Smooth muscle cell (in vitro differentiated cells): ENCODE results near the gene ETV6. TPM values are rescaled to one million over a fixed set of nuclear protein-coding genes. Genes with fewer than 3 reads are reported as not detected.

Source experiments
- DNase-seq: peaks from one replicate; lab custom pipeline; 2025; ENCODE audit not compliant: unreplicated experiment; lab: John Stamatoyannopoulos, UW
- H2AFZ ChIP-seq: fragments of 200-600 bp; sonication (generic); 2 replicates; pipeline ENCODE4 v1.6.0; 2016; ENCODE audit warnings: antibody characterized with exemption, low read depth, mild to moderate bottlenecking
- H3F3A ChIP-seq: fragments of 200-600 bp; sonication (generic); 2 replicates; pipeline ENCODE4 v1.6.0; 2017; ENCODE audit warnings: antibody characterized with exemption, low read depth
- H3K27ac ChIP-seq: fragments of 200-600 bp; sonication (generic); 2 replicates; pipeline ENCODE4 v1.5.1; 2016; ENCODE audit warnings: low read depth, mild to moderate bottlenecking
- H3K27me3 ChIP-seq: fragments of 200-600 bp; sonication (generic); 2 replicates; pipeline ENCODE4 v1.6.1; 2016; ENCODE audit warnings: low read depth, mild to moderate bottlenecking
- H3K36me3 ChIP-seq: fragments of 200-600 bp; sonication (generic); 2 replicates; pipeline ENCODE4 v1.5.1; 2016; ENCODE audit warnings: low read depth
- H3K4me1 ChIP-seq: fragments of 200-600 bp; sonication (generic); 2 replicates; pipeline ENCODE4 v1.5.1; 2016; ENCODE audit warnings: low read depth
- H3K4me2 ChIP-seq: fragments of 200-600 bp; sonication (generic); 2 replicates; pipeline ENCODE4 v1.6.0; 2016; ENCODE audit warnings: mild to moderate bottlenecking
- H3K4me3 ChIP-seq: fragments of 200-600 bp; sonication (generic); 2 replicates; pipeline ENCODE4 v1.5.1; 2016; ENCODE audit warnings: mild to moderate bottlenecking
- H3K79me2 ChIP-seq: fragments of 200-600 bp; sonication (generic); 2 replicates; pipeline ENCODE4 v1.6.0; 2016; ENCODE audit warnings: low read depth, mild to moderate bottlenecking
- H3K9ac ChIP-seq: fragments of 200-600 bp; sonication (generic); 2 replicates; pipeline ENCODE4 v1.6.0; 2016; ENCODE audit warnings: low read depth
- H3K9me3 ChIP-seq: fragments of 200-600 bp; sonication (generic); replicated peaks from 2 replicates; pipeline ENCODE4 v1.5.1; 2016; ENCODE audit warnings: low read depth
- H4K20me1 ChIP-seq: fragments of 200-600 bp; sonication (generic); 2 replicates; pipeline ENCODE4 v1.6.0; 2016; ENCODE audit warnings: low read depth
- CTCF ChIP-seq: fragments of 200-600 bp; sonication (generic); IDR thresholded peaks from 2 replicates; pipeline ENCODE4 v1.5.1; 2017; ENCODE audit warnings: borderline replicate concordance, mild to moderate bottlenecking, antibody characterized with exemption; ENCODE audit not compliant: insufficient read depth, poor library complexity, severe bottlenecking
- WGBS: methylation state at CpG from one replicate; pipeline ENCODE4 v1.1.7; 2016; ENCODE audit warnings: low lambda C conversion rate; 5-methylcytosine and 5-hydroxymethylcytosine counted together
- polyA plus RNA-seq: library from polyadenylated mRNA; unstranded; fragments of >200 nt; fragmentation: Nextera tagmentation; extraction: Ambion mirVana; gene quantifications from 2 replicates; pipeline ENCODE4 v1.2.1, GENCODE V29; 2016
- total RNA-seq: library from RNA; depleted of rRNA; stranded (reverse); fragments of >200 nt; gene quantifications from 2 replicates; pipeline ENCODE4 v1.2.3, GENCODE V29; 2014

ETV6 gene
- total and polyA plus RNA-seq, 2 experiments from 2014 or later = 11.5 to 23.8 TPM

GRCh38 chr12:11815397-11815796 is 165.9 kb downstream of the ETV6 start:
- no peak for DNase-seq
- Histone ChIP-seq H3F3A (peaks cover 27% of the 10 kb centered on the region), H4K20me1 (peaks cover 6% of the 10 kb centered on the region)

GRCh38 chr12:11819643-11820042 is 170.2 kb downstream of the ETV6 start:
- H3F3A ChIP-seq = peaks cover 8% of the 10 kb centered on the region
- H3K36me3 ChIP-seq = peaks cover 2% of the 10 kb centered on the region
- no peak overlapping the region for H3K27ac ChIP-seq
- H2AFZ ChIP-seq = no peak overlapping the region
- WGBS = 94% methylated on average over 4 of the region's 4 CpGs
- TF ChIP-seq CTCF = no peak
- no peaks in the 10 kb centered on the region for H3K9me3 ChIP-seq
- no peak overlapping the region for H3K4me3 ChIP-seq
- peaks cover 6% of the 10 kb centered on the region for H4K20me1 ChIP-seq
- H3K79me2 ChIP-seq = peaks cover 57% of the 10 kb centered on the region
- H3K27me3 ChIP-seq = no peaks in the 10 kb centered on the region
- H3K4me1 ChIP-seq = peaks cover 23% of the 10 kb centered on the region
- H3K4me2 ChIP-seq = no peak overlapping the region
- H3K9ac ChIP-seq = no peak overlapping the region
- DNase-seq = no peak

More at GRCh38 chr12:11815397-11815796, 165.9 kb downstream of the ETV6 start:
- peak overlapping the region; percentile 77 for H3K27ac ChIP-seq
- no peak for TF ChIP-seq CTCF
- H3K27me3 ChIP-seq = no peaks in the 10 kb centered on the region
- peaks cover 43% of the 10 kb centered on the region for H3K4me1 ChIP-seq
- H3K79me2 ChIP-seq = peaks cover 45% of the 10 kb centered on the region
- no peak overlapping the region for H3K4me3 ChIP-seq
- H3K9ac ChIP-seq = no peak overlapping the region
- H3K4me2 ChIP-seq = no peak overlapping the region
- H3K9me3 ChIP-seq = no peaks in the 10 kb centered on the region
- peaks cover 2% of the 10 kb centered on the region for H3K36me3 ChIP-seq
- H2AFZ ChIP-seq = no peak overlapping the region
- 89% methylated on average over 5 of the region's 5 CpGs for WGBS

GRCh38 chr12:11820476-11820875 is 171.0 kb downstream of the ETV6 start:
- no peaks in the 10 kb centered on the region for H3K27me3 ChIP-seq
- peaks cover 2% of the 10 kb centered on the region for H3K36me3 ChIP-seq
- peaks cover 28% of the 10 kb centered on the region for H3K4me1 ChIP-seq
- H2AFZ ChIP-seq = no peak overlapping the region
- H3K9me3 ChIP-seq = no peaks in the 10 kb centered on the region
- WGBS = 97% methylated on average over 3 of the region's 3 CpGs
- peaks cover 2% of the 10 kb centered on the region for H4K20me1 ChIP-seq
- peaks cover 8% of the 10 kb centered on the region for H3F3A ChIP-seq
- no peak for TF ChIP-seq CTCF
- no peak overlapping the region for H3K4me3 ChIP-seq
- no peak for DNase-seq
- no peak overlapping the region for H3K4me2 ChIP-seq
- H3K9ac ChIP-seq = no peak overlapping the region
- no peak overlapping the region for H3K27ac ChIP-seq
- H3K79me2 ChIP-seq = peaks cover 54% of the 10 kb centered on the region

- no peaks in the 10 kb centered on the region for H3K9me3 ChIP-seq
- WGBS = 91% methylated on average over 10 of the region's 10 CpGs
- H3K4me1 ChIP-seq = peaks cover 33% of the 10 kb centered on the region
- peak overlapping the region; percentile 91 for H3K27ac ChIP-seq
- H3K36me3 ChIP-seq = peaks cover 2% of the 10 kb centered on the region
- peaks cover 12% of the 10 kb centered on the region for H3F3A ChIP-seq
- no peak overlapping the region for H2AFZ ChIP-seq
- H3K4me3 ChIP-seq = no peak overlapping the region
- H3K27me3 ChIP-seq = no peaks in the 10 kb centered on the region
- no peak for TF ChIP-seq CTCF
- no peaks in the 10 kb centered on the region for H4K20me1 ChIP-seq
- H3K4me2 ChIP-seq = no peak overlapping the region
- DNase-seq = no peak
- H3K9ac ChIP-seq = no peak overlapping the region
- peaks cover 45% of the 10 kb centered on the region for H3K79me2 ChIP-seq
Observed at GRCh38 chr12:11821386-11822080, 172.1 kb downstream of the ETV6 start.
